HG02938 (cell line): ENCODE measurements around the gene TSPAN16.

Experiments used
- ATAC-seq: cut with Tn5 transposase; IDR thresholded peaks from one replicate; pipeline ENCODE4 v1.9.1; 2021; ENCODE audit warnings: mild to moderate bottlenecking, moderate library complexity; ENCODE audit not compliant: unreplicated experiment

Gene TSPAN16

DNA sequence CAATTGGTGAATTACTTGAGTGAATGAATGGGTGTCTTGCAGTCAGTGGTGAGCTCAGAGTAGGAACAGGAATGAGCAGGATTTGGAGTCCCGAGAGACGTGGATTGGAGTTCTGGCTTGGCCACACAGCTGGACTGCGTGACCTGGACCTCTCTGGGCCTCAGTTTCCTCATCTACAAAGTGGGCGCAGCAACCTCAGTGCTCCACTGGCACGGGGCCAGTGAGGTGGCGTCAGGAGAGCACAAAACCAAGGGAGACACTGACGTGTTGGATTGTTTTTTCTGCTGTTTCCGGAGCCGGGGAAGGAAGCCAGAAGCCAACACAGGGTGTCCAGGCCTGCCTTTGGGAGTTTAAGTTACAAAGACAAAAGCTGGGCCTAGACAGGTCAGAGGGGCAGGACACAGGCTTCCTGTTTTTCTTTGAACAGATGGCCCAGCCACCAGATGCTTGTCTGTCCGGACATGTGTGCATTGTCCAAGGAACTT, 27.1 kb upstream of the TSPAN16 start:
- ATAC-seq: no peak

- ATAC-seq: no peak
Measured at GRCh38 chr19:11269408-11269807, 26.6 kb upstream of the TSPAN16 start.

- no peak for ATAC-seq
Measured at GRCh38 chr19:11273296-11273695, 22.7 kb upstream of the TSPAN16 start.

DNA sequence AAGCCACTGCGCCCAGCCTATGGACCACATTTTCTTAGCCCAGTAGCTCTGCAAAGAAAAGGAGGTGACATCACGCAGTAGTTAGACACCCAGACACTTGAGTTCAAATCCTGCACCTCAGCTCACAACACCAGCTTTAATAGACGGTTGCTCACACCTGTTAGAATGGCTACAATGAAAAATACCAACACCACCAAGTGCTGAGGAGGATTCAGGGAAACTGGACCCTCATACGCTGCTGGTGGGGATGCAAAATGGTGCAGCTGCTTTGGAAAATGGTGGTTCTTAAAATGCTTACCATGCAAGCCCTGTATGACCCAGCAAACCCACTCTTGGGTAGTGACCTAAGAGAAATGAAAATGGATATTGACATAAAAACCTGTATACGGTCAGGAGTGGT, 22.0 kb upstream of the TSPAN16 start:
- no peak for ATAC-seq

DNA sequence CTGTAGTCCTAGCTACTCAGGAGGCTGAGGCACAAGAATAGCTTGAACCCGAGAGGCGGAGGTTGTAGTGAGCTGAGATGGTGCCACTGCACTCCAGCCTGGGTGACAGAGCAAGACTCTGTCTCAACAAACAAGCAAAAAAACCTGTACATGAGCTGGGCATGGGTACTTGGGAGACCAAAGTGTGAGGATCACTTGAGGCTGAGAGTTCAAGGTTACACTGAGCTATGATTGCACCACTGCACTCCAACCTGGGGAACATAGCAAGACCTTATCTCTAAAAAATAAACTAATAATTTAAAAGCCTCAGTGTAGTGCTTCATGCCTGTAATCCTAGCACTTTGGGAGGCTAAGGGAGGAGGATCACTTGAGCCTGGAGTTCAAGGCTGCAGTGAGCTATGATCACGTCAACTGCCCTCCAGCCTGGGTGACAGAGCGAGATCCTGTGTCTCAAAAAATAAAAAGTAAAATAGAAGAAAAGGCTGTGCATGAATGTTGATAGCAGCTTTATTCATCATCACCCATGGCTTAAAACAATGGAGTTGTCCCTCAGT, 21.4 kb upstream of the TSPAN16 start:
- ATAC-seq: no peak

GRCh38 chr19:11278670-11279069, 17.3 kb upstream of the TSPAN16 start:
- no peak for ATAC-seq

GRCh38 chr19:11279505-11280236, 16.3 kb upstream of the TSPAN16 start:
- no peak for ATAC-seq

GRCh38 chr19:11281356-11282049, 14.5 kb upstream of the TSPAN16 start:
- no peak for ATAC-seq

- no peak for ATAC-seq
Measured at GRCh38 chr19:11284515-11284914, 11.4 kb upstream of the TSPAN16 start.

- no peak for ATAC-seq
Measured at GRCh38 chr19:11286312-11286974, 9.5 kb upstream of the TSPAN16 start.

- ATAC-seq: no peak
Measured at GRCh38 chr19:11288349-11288748, 7.6 kb upstream of the TSPAN16 start.

DNA sequence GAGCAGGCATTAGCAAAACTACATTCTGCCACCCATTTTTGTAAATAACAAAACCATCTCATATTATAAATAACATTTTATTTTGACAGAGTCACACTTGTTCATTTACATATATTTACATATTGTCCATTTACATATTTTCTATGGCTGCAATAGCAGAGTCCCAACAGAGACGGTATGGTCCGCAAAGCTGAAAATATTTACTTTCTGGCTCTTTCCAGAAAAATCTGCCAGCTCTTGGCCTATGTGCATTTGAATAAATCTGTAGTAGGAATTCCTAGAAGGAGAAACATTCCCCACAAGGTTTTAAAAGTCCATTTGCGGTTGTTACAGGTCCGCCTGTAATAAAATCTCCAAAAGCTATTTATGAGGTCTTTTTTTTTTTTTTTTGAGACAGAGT, 5.7 kb upstream of the TSPAN16 start:
- ATAC-seq: no peak

GRCh38 chr19:11291415-11291814, 4.5 kb upstream of the TSPAN16 start:
- ATAC-seq: no peak

DNA sequence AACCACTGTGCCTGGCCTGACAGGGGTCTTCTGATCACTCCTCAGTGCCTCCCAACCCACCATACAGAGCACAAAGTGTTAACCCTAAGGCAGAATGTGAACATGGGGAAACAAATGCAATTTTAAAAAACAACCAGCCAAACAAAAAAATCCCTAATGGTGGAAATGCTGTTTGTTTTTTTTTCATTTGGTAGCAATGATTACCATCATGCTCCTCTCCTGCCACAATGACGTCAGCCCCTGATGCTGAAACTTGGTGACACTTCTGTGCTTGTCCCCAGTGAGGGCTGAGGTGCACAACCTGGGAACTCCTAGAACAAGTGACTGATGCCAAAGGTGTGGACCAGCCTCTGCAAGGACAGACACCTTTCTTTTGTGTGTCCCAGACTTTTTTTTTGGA, 4.0 kb upstream of the TSPAN16 start:
- no peak for ATAC-seq

DNA sequence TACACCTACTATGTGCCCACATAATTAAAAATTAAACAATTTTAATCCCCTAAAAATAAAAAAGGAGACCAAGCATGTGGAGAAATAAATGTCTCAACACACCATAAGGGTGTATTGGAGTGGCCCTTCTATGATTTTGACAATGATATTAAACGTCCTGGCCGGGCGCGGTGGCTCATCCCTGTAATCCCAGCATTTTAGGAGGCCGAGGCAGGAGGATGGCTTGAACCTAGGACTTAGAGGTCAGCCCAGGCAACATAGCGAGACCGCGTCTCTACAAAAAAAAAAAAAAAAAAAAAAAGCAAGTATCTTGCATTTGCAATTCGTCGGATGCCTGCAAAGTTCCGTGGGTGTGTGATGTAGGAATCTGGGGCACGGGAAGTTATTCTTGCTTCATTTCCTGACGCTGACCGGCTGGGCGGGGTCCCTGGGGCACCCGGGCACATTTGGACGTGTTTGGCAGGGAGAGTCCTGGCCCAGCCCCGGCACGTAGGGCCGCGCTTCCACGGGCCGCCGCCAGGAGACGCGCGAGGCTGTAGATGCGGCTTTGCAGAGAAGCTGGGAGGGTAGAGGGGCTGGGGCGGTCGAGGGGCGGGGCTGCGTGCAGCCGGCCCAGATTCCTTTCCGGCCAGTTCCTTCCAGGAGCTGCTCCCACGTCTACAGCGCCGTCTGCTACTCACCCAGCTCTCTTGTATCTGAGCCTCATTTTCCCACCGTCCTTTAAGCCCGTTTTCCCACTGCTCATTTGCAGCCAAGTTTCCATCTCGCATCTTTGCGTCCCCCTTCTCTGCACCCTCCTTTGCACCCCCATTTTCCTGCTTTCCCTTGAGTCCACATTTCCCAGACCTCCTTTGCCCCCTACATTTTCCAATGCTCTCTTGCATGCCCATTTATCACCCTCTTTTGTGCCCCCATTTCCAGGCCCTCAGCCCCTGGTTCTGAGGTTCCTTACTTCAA, 2.2 kb upstream of the TSPAN16 start:
- ATAC-seq: no peak

GRCh38 chr19:11295180-11295579, 780 bp upstream of the TSPAN16 start:
- no peak for ATAC-seq

GRCh38 chr19:11296264-11296663, 304 bp downstream of the TSPAN16 start:
- ATAC-seq: no peak

- ATAC-seq: no peak
Measured at GRCh38 chr19:11299946-11300810, 4.2 kb downstream of the TSPAN16 start.

- no peak for ATAC-seq
Measured at GRCh38 chr19:11300811-11301120, 4.8 kb downstream of the TSPAN16 start.

- no peak for ATAC-seq
Measured at GRCh38 chr19:11304936-11305335, 9.0 kb downstream of the TSPAN16 start.
